Activated T-helper 1 cell treated with anti-CD3 and anti-CD28 coated beads, Interleukin-12 subunit alpha, Interleukin-12 subunit beta, Interleukin-2, Interleukin-4 antibody, amounts not matched to agents 30 ng/mL and 10 ng/mL and 1 ng/mL, durations not matched to agents 14 hours and 24 hours and 36 hours (primary cell): ENCODE measurements around the gene SEMA3G. TPM values are rescaled to one million over a fixed set of nuclear protein-coding genes. Genes with fewer than 3 reads are reported as not detected.

ENCODE experiments used
- DNase-seq: peaks from one replicate; pipeline ENCODE4 v3.0.0; 2021; ENCODE audit warnings: low spot score
- H3K27ac Mint-ChIP-seq: one replicate; pipeline ENCODE4 v1.8.0; 2021; ENCODE audit warnings: mild to moderate bottlenecking, mixed read lengths
- H3K27me3 Mint-ChIP-seq: one replicate; pipeline ENCODE4 v1.8.0; 2022; ENCODE audit warnings: mild to moderate bottlenecking, moderate library complexity, mixed read lengths; ENCODE audit not compliant: insufficient read depth
- H3K36me3 Mint-ChIP-seq: one replicate; pipeline ENCODE4 v1.8.0; 2021; ENCODE audit warnings: low read depth, mixed read lengths
- H3K4me1 Mint-ChIP-seq: one replicate; pipeline ENCODE4 v1.8.0; 2021; ENCODE audit warnings: low read depth, mixed read lengths
- H3K4me3 Mint-ChIP-seq: one replicate; pipeline ENCODE4 v1.8.0; 2021; ENCODE audit warnings: mild to moderate bottlenecking, moderate library complexity, mixed read lengths
- H3K9me3 Mint-ChIP-seq: one replicate; pipeline ENCODE4 v1.8.0; 2021; ENCODE audit warnings: mixed read lengths
- intact Hi-C: fragments of 100-400 bp; cut with micrococcal nuclease; formaldehyde crosslinking; loops from one replicate; pipeline ENCODE4 v1.15.1; 2024
- total RNA-seq: library from RNA; stranded (reverse); gene quantifications from 2 replicates; pipeline ENCODE4 v1.2.3, GENCODE V29; 2022

The SEMA3G gene
- total RNA-seq, 1 donor from 2014 or later: 0.13 TPM

- no peak for DNase-seq
- Mint-ChIP-seq H3K9me3 (no peaks in the 10 kb centered on the region), H3K4me3 (no peak overlapping the region), H3K4me1 (no peaks in the 10 kb centered on the region), H3K36me3 (peaks cover 20% of the 10 kb centered on the region), H3K27me3 (no peaks in the 10 kb centered on the region), H3K27ac (no peak overlapping the region)
- intact Hi-C loops: no loop called here
Measured at GRCh38 chr3:52472239-52473000, 27.5 kb upstream of the SEMA3G start.

- Mint-ChIP-seq H3K9me3 (no peaks in the 10 kb centered on the region), H3K27me3 (no peaks in the 10 kb centered on the region), H3K27ac (no peak overlapping the region), H3K4me3 (no peak overlapping the region), H3K36me3 (peaks cover 20% of the 10 kb centered on the region), H3K4me1 (no peaks in the 10 kb centered on the region)
- DNase-seq: no peak
- intact Hi-C loops: no loop called here
Measured at GRCh38 chr3:52471371-52472238, 26.7 kb upstream of the SEMA3G start.

- H3K27ac Mint-ChIP-seq: no peak overlapping the region
- no peak overlapping the region for H3K4me3 Mint-ChIP-seq
- H3K36me3 Mint-ChIP-seq: peaks cover 20% of the 10 kb centered on the region
- no peaks in the 10 kb centered on the region for H3K27me3 Mint-ChIP-seq
- intact Hi-C loops: no loop called here
- DNase-seq: no peak
- no peaks in the 10 kb centered on the region for H3K9me3 Mint-ChIP-seq
- no peaks in the 10 kb centered on the region for H3K4me1 Mint-ChIP-seq
Measured at GRCh38 chr3:52470920-52471319, 26.0 kb upstream of the SEMA3G start.

- intact Hi-C loops: no loop called here
- Mint-ChIP-seq H3K27ac (no peak overlapping the region), H3K9me3 (no peaks in the 10 kb centered on the region), H3K36me3 (peaks cover 18% of the 10 kb centered on the region), H3K4me3 (no peak overlapping the region), H3K27me3 (no peaks in the 10 kb centered on the region), H3K4me1 (no peaks in the 10 kb centered on the region)
- no peak for DNase-seq
Measured at GRCh38 chr3:52469001-52469400, 24.1 kb upstream of the SEMA3G start.

DNA sequence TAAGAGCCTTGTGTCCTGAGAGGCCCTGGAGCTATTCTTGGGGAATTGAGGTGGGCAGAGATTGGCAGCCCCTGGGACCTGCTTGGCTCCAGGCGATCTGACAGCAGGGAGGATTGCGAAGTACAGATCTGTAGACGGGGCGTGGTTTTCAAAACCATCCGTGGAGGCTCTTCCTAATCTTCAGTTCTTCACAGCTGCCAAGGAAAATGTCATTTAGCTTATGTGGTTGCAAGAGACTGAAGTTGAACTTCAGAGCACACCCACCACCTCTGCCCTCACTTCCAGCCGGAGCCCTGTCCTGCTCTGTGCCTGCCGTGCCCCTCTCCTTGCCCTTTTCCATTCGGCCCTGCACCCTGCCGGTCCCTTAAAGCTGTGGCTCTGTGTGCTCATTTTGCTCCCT, 23.4 kb upstream of the SEMA3G start:
- DNase-seq: no peak
- Mint-ChIP-seq H3K27ac (no peak overlapping the region), H3K4me3 (no peak overlapping the region), H3K27me3 (no peaks in the 10 kb centered on the region), H3K9me3 (no peaks in the 10 kb centered on the region), H3K36me3 (peaks cover 13% of the 10 kb centered on the region), H3K4me1 (peaks cover under 1% of the 10 kb centered on the region)
- intact Hi-C loops: no loop called here

DNA sequence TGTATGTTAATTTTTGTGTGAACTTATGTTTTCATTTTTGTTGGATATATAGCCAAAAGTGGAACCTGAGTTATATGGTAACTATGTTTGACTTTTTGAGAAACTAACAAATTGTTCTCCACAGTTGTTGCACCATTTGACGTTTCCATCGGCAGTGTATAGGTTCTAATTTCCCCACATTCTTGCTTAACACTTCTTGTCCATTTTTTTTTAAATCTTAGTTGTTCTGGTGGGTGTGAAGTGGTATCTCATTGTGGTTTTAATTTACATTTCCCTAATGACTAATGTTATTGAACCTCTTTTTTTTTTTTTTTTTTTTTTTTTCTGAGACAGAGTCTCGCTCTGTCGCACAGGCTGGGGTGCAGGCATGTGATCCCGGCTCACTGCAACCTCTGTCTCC, 18.5 kb upstream of the SEMA3G start:
- H3K36me3 Mint-ChIP-seq: peaks cover 18% of the 10 kb centered on the region
- no peaks in the 10 kb centered on the region for H3K27me3 Mint-ChIP-seq
- no peak for DNase-seq
- H3K4me1 Mint-ChIP-seq: peaks cover 8% of the 10 kb centered on the region
- H3K27ac Mint-ChIP-seq: no peak overlapping the region
- no peak overlapping the region for H3K4me3 Mint-ChIP-seq
- no peaks in the 10 kb centered on the region for H3K9me3 Mint-ChIP-seq
- intact Hi-C loops: no loop called here

GRCh38 chr3:52461874-52462273, 17.0 kb upstream of the SEMA3G start:
- intact Hi-C loops: no loop called here
- H3K27me3 Mint-ChIP-seq: no peaks in the 10 kb centered on the region
- H3K4me3 Mint-ChIP-seq: no peak overlapping the region
- DNase-seq: no peak
- no peak overlapping the region for H3K27ac Mint-ChIP-seq
- peaks cover 24% of the 10 kb centered on the region for H3K4me1 Mint-ChIP-seq
- H3K9me3 Mint-ChIP-seq: no peaks in the 10 kb centered on the region
- peaks cover 31% of the 10 kb centered on the region for H3K36me3 Mint-ChIP-seq

DNA sequence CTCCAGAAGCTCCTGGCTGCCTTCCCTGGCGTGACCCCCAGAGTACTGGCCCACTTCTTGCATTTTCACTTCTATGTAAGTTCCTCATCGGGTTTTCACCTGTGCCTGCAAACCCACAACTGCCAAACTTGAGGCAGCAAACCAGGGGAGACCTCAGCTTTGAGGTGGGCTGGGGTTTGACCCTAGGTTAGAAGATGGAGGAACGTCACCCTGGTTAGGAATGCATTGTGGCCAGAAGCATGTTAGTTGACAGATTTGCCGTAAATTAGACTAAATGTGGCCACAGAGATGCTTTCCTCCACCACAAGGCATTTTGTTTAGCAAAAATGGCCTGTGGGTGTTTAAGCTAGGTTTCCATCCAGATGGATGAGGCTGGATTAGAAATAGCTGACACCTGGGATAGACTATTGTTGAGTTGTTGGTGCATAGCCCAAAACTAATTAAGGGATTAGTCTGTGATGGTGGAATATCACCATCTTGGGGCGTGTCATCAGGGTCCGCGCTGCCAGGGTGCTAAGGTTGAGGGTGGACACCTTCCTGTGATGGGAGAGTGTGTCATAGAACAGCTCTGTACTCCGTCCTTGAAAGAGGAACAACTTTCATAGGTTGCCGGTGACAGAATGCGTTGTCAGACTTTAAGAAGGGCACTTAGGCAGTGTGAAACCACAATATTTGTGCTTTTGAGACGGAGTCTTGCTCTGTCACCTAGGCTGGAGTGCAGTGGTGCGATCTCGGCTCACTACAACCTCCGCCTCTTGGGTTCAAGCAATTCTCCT, 14.1 kb upstream of the SEMA3G start:
- no peak for DNase-seq
- peaks cover 29% of the 10 kb centered on the region for H3K36me3 Mint-ChIP-seq
- H3K9me3 Mint-ChIP-seq: no peaks in the 10 kb centered on the region
- no peaks in the 10 kb centered on the region for H3K27me3 Mint-ChIP-seq
- H3K27ac Mint-ChIP-seq: no peak overlapping the region
- intact Hi-C loops: loop anchor here (10.0 kb wide), 1 partner anchor 404 kb away; the partner anchor contains the start of gene DUSP7
- H3K4me1 Mint-ChIP-seq: peaks cover 44% of the 10 kb centered on the region
- H3K4me3 Mint-ChIP-seq: no peak overlapping the region

DNA sequence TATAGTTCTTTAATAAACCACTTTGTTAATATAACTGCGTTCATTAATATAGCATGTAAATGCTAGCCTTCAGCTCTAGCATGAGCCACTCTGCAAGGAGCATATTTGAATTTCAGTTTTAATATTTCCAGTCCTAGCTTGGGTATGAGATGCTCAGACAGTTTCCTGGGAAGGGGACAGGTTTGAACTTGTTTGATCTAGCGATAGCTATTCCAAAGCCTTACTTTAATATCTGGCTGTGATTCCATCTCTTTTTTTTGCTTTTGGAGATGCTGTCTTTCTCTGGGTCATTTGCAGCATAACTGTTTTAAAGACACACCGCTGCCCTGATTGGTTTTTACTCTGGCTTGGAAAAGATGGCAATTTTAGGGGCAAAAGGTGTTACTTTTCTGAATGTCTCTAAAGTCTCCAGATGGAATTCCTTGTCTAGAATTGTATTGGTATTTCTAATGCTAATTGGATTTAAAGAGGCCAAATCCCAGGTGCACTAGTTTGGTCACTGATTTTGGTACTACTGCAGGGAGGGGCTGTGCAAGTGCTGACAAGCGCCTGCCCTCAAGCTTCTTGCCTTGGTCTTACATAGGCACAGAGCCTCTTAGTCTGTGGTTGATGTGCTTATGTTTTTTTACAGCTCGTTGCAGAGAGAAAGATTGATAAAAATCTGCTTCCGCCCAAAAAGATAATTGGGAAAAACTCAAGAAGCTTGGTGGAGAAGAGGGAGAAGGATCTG, 13.3 kb upstream of the SEMA3G start:
- H3K9me3 Mint-ChIP-seq: no peaks in the 10 kb centered on the region
- DNase-seq: no peak
- H3K36me3 Mint-ChIP-seq: peaks cover 29% of the 10 kb centered on the region
- intact Hi-C loops: loop anchor here (10.0 kb wide), 1 partner anchor 403 kb away; the partner anchor contains the start of gene DUSP7
- H3K27me3 Mint-ChIP-seq: no peaks in the 10 kb centered on the region
- H3K4me1 Mint-ChIP-seq: peaks cover 42% of the 10 kb centered on the region
- peak overlapping the region; percentile 15 for H3K27ac Mint-ChIP-seq
- H3K4me3 Mint-ChIP-seq: peak overlapping the region; percentile 20

DNA sequence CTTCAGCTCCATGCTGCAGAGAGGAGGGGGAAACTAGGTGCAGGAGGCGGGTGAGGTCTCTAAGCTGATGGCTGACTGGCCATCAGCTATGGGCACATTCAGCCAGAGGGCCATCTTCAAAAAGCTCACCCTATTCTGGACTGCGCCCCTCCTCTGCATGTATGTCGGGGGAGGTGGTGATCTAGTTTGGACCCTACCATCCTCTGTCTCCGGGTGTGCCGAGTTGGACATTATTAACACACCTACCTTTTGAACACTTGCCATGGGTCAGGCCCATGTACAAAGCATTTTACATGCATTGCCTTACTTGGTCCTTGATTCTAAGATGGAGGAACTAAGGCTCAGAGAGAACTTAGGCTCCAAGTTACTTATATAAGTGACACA, 11.9 kb upstream of the SEMA3G start:
- H3K9me3 Mint-ChIP-seq: no peaks in the 10 kb centered on the region
- peak overlapping the region; percentile 93 for H3K27ac Mint-ChIP-seq
- peaks cover 25% of the 10 kb centered on the region for H3K36me3 Mint-ChIP-seq
- H3K4me1 Mint-ChIP-seq: peaks cover 39% of the 10 kb centered on the region
- DNase-seq: no peak
- peak overlapping the region; percentile 96 for H3K4me3 Mint-ChIP-seq
- no peaks in the 10 kb centered on the region for H3K27me3 Mint-ChIP-seq
- intact Hi-C loops: loop anchor here (10.0 kb wide), 1 partner anchor 402 kb away; the partner anchor contains the start of gene DUSP7

DNA sequence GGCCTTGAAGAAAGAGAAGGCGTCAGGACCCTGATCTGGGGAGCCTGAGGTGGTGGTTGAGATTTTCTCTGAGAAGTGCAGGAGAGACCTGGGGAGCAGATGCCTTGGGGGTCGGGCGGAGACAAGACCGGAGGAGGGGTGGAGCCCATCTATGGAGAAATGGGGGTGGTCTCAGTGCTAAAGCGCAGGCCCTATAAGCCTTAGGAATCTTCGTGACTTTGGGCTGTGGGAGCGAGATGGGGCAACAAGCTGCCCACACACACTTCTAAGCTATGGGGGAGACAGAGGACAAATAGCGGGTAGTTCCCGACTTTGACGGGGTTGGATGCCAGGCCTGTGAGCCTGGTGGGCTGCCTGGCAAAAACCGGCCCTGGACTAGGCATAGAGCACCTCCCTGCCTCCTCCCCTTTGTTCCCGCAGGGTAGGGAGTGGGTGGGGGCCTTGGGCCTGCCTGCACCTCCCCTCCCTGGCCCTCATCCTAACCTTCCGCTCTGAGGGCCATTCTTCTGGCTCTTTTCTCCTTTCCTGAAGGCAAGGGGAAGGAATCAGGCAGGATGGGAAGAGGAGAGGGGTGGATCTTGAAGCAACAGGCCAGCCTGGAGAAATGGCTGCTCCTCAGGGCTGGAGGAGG, 11.4 kb upstream of the SEMA3G start:
- intact Hi-C loops: loop anchor here (10.0 kb wide), 1 partner anchor 401 kb away; the partner anchor contains the start of gene DUSP7
- peak overlapping the region; percentile 93 for H3K27ac Mint-ChIP-seq
- H3K27me3 Mint-ChIP-seq: no peaks in the 10 kb centered on the region
- no peaks in the 10 kb centered on the region for H3K9me3 Mint-ChIP-seq
- H3K4me1 Mint-ChIP-seq: peaks cover 39% of the 10 kb centered on the region
- H3K36me3 Mint-ChIP-seq: peaks cover 25% of the 10 kb centered on the region
- no peak for DNase-seq
- peak overlapping the region; percentile 96 for H3K4me3 Mint-ChIP-seq
